Right cardiac atrium (tissue), 5 donors: ENCODE measurements around the gene CATSPER4. TPM values are rescaled to one million over a fixed set of nuclear protein-coding genes. Genes with fewer than 3 reads are reported as not detected.

Experiments used
- ATAC-seq, 2 donors: fragments of 200-7000 bp; cut with Tn5 transposase; one replicate each; pipeline versions ENCODE4 v1.8.0 to v1.9.1; 2020; ENCODE audit warnings: moderate library complexity in 2 of 2, mild to moderate bottlenecking in 1 of 2
- DNase-seq, 3 donors: peaks; one replicate each; pipeline ENCODE4 v3.0.0-alpha.2; 2020
- H3K27ac ChIP-seq: one replicate; pipeline ENCODE4 v1.5.1; 2013; ENCODE audit warnings: mild to moderate bottlenecking, low read length, control low read depth, moderate library complexity
- H3K27me3 ChIP-seq: one replicate; pipeline ENCODE4 v1.6.1; 2013; ENCODE audit not compliant: control insufficient read depth, insufficient read depth
- H3K4me1 ChIP-seq: one replicate; pipeline ENCODE4 v1.6.1; 2013; ENCODE audit warnings: low read length; ENCODE audit not compliant: control insufficient read depth, insufficient read depth
- H3K4me3 ChIP-seq: one replicate; pipeline ENCODE4 v1.5.1; 2013; ENCODE audit warnings: low read length, control low read depth
- H3K9me3 ChIP-seq: one replicate; pipeline ENCODE4 v1.6.1; 2013; ENCODE audit warnings: low read length; ENCODE audit not compliant: control insufficient read depth
- WGBS: extraction: QIAGEN DNeasy Blood & Tissue Kit; methylation state at CpG from one replicate; pipeline ENCODE4 v1.1.7; 2013; 5-methylcytosine and 5-hydroxymethylcytosine counted together
- intact Hi-C, 4 donors: fragments of 100-400 bp; cut with DNase I; formaldehyde crosslinking; loops; one replicate each; pipeline versions ENCODE4 v1.11.0 to v1.14.0; 2022 to 2023
- polyA plus RNA-seq: library from polyadenylated mRNA; stranded (reverse); fragments of 200-250 nt; gene quantifications from one replicate; pipeline ENCODE4 v1.2.3, GENCODE V29; 2013
- total RNA-seq, 4 donors: library from RNA; stranded (reverse); fragmentation: NEBNext Ultra II Directional; extraction: Animal tissue kit (Norgen Biotek cat#: 25700); gene quantifications; one replicate each; pipeline ENCODE4 v1.2.1, GENCODE V29; 2021
- donor health status: healthy with polysubstance abuse.
- donor health status: DM: no; HTN: yes; CAD: no.
- donor health status: DM: no; HTN: no; CAD: no.
- donor health status: DM: no; HTN: yes; CAD: no; lungs with severe emphysema.
- donor health status: DM: yes; HTN: yes; CAD: no.

The CATSPER4 gene
- total and polyA plus RNA-seq, 5 donors = not detected

DNA sequence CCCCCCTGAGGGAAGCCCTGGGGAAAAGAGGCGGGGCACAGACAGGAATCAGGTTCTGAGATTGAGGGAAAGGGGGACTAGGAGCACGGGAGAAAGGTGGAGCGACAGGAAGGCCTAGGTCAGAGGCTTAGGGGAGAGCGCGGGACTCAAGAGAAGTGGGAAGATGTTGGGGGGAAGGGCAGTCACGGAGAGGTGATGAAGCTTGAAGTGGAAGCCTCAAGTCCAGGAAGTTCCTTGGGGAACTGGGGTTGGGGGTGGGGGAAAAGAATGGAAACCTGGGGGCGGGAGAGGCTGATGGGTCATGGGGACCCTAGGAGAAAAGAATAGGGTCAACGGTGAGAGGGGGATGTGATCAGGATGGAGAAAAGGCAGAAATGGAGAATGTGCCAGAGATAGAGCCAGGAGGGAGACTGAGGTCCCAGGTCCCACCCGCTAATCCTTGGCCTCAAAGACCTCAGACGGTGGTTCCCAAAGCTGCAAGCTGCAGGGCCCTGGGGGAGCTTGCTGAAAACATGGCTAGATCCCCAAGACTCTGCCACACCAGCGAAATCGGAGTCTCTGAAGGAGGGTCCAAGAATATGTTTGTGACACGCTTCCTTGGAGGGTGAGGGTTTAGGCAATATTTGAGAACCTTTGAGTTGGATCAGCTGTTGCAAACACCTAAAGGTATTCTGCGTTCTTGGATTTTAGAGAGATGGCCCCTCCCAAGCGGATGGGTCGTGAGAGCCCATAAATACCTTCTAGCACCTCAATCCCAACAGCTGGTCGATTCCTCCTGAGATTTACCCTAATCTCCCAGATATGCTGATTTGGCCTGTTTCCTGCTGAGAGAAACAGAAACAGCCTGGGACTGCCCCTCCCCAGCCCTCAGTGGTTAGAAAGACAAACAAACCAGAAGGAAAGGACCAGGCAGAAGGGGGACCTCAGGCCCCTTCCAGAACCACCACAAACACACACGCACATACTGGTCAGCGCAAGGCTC lies 25.2 kb upstream of the CATSPER4 start:
- DNase-seq (peak in 1 of 3 donors; percentile 11), ATAC-seq (no peak)
- no peaks in the 10 kb centered on the region for H3K4me1 ChIP-seq
- intact Hi-C loops = loop anchor here in 3 of 4 donors (5.0 to 10.0 kb wide), 3 partner anchors 53 to 160 kb away; partner anchors contain the start of genes PDIK1L (in 2 of the 3) and CEP85 (in 1 of the 3)
- no peak overlapping the region for H3K4me3 ChIP-seq
- peak overlapping the region; percentile 6 for H3K27ac ChIP-seq
- no peaks in the 10 kb centered on the region for H3K27me3 ChIP-seq
- WGBS = 67% methylated on average over 19 of the region's 19 CpGs
- no peaks in the 10 kb centered on the region for H3K9me3 ChIP-seq

DNA sequence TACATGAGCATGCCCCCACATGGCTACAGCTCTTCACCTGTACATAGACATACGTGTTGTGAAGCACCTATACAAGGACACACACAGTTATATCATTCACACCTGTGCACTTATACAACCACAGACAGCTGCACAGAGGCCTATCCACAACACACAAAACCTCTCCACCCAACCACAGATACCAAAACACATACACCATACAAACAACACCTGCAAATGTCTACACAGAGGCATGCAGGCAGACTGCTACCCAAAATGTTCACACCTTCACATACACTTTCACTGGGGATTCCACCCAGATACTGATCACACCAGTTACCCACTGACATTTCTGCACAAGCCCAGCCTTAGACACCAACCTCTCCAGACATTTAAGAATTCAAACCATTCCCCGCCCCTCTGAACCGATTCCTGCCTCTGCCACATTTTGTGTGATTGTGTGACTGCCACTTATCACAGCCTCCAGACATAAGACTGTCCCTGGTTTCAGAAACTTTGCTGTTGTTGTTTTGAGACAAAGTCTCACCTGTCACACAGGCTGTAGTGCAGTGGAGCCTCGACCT lies 23.6 kb upstream of the CATSPER4 start:
- no peak overlapping the region for H3K4me3 ChIP-seq
- H3K27ac ChIP-seq = no peak overlapping the region
- no peaks in the 10 kb centered on the region for H3K27me3 ChIP-seq
- H3K9me3 ChIP-seq = no peaks in the 10 kb centered on the region
- intact Hi-C loops = loop anchor here in 2 of 4 donors (10.0 kb wide), 2 partner anchors 68 to 158 kb away; partner anchors contain the start of gene CEP85 (in 1 of the 2)
- no peak for DNase-seq
- no peak for ATAC-seq
- H3K4me1 ChIP-seq = peaks cover 2% of the 10 kb centered on the region
- 85% methylated on average over 4 of the region's 4 CpGs for WGBS

DNA sequence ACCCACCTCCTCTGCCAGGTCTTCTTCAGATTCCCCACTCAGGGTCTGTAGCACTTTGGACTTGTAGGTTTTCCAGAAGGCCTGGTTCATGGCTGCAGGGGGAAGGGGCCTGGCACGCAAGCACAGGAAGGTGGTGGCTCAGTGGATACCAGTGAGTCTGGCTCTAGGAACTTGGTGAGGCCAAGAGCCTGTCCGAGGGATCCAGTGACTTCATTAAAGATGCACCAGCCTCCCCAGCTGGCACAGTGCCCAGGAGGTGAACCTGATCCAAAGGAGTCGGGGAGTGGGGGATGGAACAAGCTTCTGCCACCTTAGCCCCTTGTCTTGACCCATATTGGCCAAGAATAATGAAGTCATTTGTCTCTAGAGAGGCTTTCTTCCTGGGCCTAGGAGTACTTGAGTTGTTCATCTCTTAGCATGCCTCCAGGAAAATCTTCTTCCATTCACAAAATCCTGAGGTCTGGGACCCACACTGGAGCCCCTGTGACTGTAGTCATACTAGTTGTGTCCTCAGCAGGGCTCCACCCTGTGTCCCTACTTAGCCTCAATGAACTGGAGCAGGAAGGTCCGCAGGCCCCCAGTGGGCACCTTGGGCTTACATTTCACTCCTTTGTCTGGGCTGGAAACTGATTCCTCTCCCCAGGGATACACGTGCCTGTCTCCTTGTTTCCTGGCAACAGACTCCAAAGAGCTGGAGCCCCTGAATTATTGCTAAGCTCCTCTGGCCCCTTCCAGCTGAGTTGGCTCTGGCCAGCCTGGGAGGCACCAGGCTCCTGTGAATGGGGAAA lies 21.8 kb upstream of the CATSPER4 start, which contains the start of gene C1orf232:
Gene C1orf232 (minus strand): TSS at position 554 of the 788 bp plus-strand sequence. CDS start 464 bp downstream, at position 90.
- WGBS = 54% methylated on average over 5 of the region's 5 CpGs

DNA sequence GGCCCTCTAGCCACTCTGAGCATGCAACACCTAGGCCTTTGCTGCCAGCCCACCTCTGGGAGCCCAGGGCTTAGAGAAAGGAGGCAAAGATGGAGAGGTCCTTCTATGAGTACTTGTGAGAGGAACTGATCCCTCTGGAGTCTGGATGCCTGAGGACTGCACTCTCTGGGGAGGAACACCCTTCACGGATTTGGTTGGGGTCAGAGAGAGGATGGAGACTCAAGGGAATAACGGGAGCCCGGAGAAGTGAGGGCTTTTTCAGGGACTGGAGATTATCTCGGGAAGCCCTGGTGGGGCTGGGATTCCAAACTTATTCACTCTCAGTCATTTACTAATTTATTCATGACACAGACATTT lies 21.2 kb upstream of the CATSPER4 start:
- DNase-seq = no peak
- Histone ChIP-seq H3K4me1 (peaks cover 2% of the 10 kb centered on the region), H3K27ac (no peak overlapping the region), H3K9me3 (no peaks in the 10 kb centered on the region), H3K4me3 (peak overlapping the region; percentile 68), H3K27me3 (no peaks in the 10 kb centered on the region)
- no peak for ATAC-seq
- intact Hi-C loops = loop anchor here in 2 of 4 donors (10.0 kb wide), 2 partner anchors 66 to 156 kb away; partner anchors contain the start of gene CEP85 (in 1 of the 2)
- WGBS = 29% methylated on average over 4 of the region's 4 CpGs

More for the DNA sequence above, 21.8 kb upstream of the CATSPER4 start, which contains the start of gene C1orf232:
- peak within 1 kb of the TSS; percentile 39 for H3K27ac ChIP-seq
- peaks cover 2% of the 10 kb centered on the region for H3K4me1 ChIP-seq
- H3K9me3 ChIP-seq = no peaks in the 10 kb centered on the region
- DNase-seq (peak in 2 of 3 donors; percentile 60 to 64), ATAC-seq (no peak)
- H3K4me3 ChIP-seq = peak within 1 kb of the TSS; percentile 68
- intact Hi-C loops = loop anchor here in 2 of 4 donors (10.0 kb wide), 2 partner anchors 66 to 156 kb away; partner anchors contain the start of gene CEP85 (in 1 of the 2)
- no peaks in the 10 kb centered on the region for H3K27me3 ChIP-seq

DNA sequence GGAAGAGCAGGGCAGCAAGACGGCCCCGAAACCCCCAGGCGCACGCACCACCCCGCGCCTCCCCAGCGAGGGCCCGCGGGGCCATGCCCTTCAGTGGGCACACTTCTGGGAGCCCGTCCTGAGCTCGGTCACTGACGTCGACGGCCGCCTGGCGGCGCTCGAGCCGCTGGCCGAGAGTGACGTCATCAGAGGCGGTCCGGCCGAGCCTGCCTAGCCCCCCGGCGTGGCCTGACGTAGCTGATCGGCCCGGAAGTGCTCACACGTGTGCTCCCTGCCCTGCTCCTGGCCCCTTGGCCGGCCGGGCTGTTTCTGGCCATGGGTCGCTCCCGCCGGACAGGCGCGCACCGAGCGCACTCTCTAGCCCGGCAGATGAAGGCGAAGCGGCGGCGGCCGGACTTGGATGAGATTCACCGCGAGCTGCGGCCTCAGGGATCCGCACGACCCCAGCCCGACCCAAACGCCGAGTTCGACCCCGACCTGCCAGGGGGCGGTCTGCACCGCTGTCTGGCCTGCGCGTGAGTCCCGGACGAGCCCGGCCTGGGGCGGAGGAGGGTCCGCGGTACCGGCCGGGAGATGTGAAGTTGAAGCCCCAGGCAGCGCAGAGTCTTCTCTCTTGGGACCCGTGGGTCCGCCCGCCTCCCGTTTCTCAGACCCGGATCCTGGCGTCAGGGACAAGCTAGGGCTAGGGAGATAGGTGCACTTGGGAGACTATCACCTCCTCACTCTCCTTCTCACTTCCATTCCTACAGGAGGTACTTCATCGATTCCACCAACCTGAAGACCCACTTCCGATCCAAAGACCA lies 20.5 kb upstream of the CATSPER4 start, which contains the start of gene ZNF593:
Gene ZNF593 (plus strand): TSS at position 240 of the 803 bp plus-strand sequence. CDS start 76 bp downstream, at position 316.
- Histone ChIP-seq H3K27me3 (no peaks in the 10 kb centered on the region), H3K9me3 (no peaks in the 10 kb centered on the region), H3K4me3 (peak within 1 kb of the TSS; percentile 68), H3K4me1 (peaks cover 2% of the 10 kb centered on the region), H3K27ac (peak within 1 kb of the TSS; percentile 39)
- DNase-seq = peak; percentile 95 to 97 (median 97)
- under 1% methylated on average over 76 of the region's 76 CpGs for WGBS
- peak; percentile 97 for ATAC-seq
- intact Hi-C loops = loop anchor here in 2 of 4 donors (10.0 kb wide), 2 partner anchors 65 to 155 kb away; partner anchors contain the start of gene CEP85 (in 1 of the 2)

DNA sequence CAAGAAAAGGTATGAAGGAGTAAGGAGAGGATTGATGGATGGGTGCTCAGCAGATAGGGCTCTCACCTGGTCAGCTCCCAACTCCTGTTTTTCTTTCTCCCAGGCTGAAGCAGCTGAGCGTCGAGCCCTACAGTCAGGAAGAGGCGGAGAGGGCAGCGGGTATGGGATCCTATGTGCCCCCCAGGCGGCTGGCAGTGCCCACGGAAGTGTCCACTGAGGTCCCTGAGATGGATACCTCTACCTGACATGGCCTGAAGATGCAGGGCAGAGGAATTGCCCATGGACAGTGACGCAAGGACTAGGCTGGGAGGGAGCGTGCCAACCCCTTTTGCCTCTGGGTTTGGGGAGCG lies 20.0 kb upstream of the CATSPER4 start:
- no peak overlapping the region for H3K27ac ChIP-seq
- ATAC-seq (no peak), DNase-seq (peak in 1 of 3 donors; percentile 41)
- H3K9me3 ChIP-seq = no peaks in the 10 kb centered on the region
- intact Hi-C loops = no loop called here
- WGBS = 75% methylated on average over 9 of the region's 9 CpGs
- no peaks in the 10 kb centered on the region for H3K27me3 ChIP-seq
- H3K4me3 ChIP-seq = peak overlapping the region; percentile 68
- peaks cover 2% of the 10 kb centered on the region for H3K4me1 ChIP-seq

DNA sequence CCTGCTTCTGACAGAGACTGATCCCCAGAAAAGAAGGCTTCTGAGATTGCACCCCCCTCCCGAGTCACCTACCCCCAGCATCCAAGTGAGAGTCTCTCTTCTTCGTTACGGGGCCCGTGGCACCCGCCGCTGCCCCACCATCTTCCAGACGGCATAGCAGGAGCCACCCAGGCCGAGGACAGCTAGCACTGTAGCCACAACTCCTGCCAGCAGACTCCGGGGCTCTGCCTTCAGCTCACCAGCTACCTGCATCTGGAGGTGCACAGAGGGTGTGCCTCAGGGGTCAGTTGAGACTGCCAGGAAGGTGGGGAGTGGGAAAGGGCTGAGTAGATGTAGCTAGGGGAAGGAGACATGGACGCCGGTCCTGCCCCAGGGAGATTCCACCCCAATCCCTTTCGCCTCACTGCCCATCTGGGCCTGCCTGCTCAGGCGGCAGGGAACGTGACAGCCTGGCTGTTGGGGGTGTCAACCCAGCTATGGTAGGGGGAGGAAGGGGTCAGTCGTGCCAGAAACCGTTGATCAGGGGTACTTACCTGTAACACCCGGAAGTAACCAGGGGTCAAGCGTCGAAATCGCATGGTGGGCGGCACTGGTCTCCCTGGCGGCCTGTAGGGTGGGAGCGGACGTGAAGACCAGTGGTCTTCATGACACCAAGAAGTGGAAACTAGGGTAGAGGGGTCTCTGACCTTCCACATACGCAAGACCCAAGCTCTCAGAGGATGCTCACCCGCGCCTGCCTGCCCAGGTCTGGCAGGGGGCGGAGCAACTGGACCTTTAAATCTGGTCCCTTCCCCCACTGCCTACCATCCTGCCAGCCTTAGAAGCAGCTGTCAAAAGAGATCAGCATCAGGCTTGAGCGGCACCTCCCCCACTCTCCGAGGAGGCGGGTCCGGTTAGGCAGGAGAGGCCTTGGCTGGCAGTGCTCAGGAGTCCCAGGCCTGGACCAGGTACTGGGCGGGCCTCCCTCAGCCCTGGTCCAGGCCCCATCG lies 19.0 kb upstream of the CATSPER4 start, which contains the start of gene ZNF593OS:
Gene ZNF593OS (minus strand): TSS at position 749 of the 989 bp plus-strand sequence. CDS start 171 bp downstream, at position 578.
- ATAC-seq = no peak
- H3K27me3 ChIP-seq = no peaks in the 10 kb centered on the region
- no peak within 1 kb of the TSS for H3K4me3 ChIP-seq
- peaks cover 2% of the 10 kb centered on the region for H3K4me1 ChIP-seq
- WGBS = 92% methylated on average over 34 of the region's 34 CpGs
- no peaks in the 10 kb centered on the region for H3K9me3 ChIP-seq
- DNase-seq = peak in 2 of 3 donors; percentile 40 to 63
- no peak within 1 kb of the TSS for H3K27ac ChIP-seq
- intact Hi-C loops = no loop called here

DNA sequence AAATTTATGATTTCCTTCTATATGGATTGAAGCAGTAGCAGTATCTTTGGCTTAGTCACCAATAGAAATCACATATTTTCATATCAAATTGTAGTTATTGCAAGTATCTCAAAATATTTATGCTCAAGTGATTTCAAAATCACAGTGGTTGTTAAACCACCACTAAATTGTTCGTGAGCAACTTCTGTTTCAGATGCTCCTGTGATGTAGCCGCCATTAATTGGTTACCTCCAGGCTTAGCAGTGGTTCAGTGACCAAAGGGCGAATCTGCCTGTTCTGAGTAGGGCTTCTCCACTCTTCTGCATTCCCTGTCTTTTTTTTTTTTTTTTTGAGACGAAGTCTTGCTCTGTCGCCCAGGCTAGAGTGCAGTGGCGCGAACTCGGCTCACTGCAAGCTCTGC lies 15.1 kb upstream of the CATSPER4 start:
- no peak for ATAC-seq
- Histone ChIP-seq H3K4me3 (no peak overlapping the region), H3K27ac (no peak overlapping the region), H3K4me1 (peaks cover 2% of the 10 kb centered on the region), H3K27me3 (no peaks in the 10 kb centered on the region), H3K9me3 (no peaks in the 10 kb centered on the region)
- WGBS = 93% methylated on average over 8 of the region's 8 CpGs
- intact Hi-C loops = no loop called here
- no peak for DNase-seq

DNA sequence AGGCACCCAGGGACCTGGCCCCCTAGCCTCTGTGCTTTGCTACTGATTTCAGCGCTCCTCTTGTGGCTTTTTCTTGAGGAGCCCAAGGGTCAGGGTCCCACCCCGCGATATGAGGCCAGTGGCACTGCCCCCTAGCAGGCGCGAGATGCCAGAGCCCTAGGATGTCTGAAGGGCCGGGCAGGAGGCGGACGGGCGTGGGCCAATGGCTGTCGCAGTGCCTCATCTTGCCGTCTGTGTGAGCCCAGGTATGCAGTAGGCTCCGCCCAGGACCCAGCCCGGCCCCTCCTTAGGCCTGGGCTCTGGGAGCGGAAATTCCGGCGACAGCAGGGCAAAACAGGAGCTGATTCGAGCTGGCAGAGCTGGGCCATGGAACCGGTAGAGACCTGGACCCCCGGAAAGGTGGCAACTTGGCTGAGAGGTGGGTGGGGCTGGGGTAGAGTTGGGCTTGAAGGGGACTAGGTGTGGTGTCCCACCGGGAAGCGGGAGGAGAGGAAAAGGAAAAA lies 13.2 kb upstream of the CATSPER4 start, which contains the start of gene CNKSR1:
Gene CNKSR1 (plus strand): TSS at position 310 of the 503 bp plus-strand sequence. CDS start 57 bp downstream, at position 367.
- Histone ChIP-seq H3K4me1 (no peaks in the 10 kb centered on the region), H3K4me3 (no peak within 1 kb of the TSS), H3K27ac (no peak within 1 kb of the TSS), H3K27me3 (no peaks in the 10 kb centered on the region), H3K9me3 (no peaks in the 10 kb centered on the region)
- WGBS = 42% methylated on average over 21 of the region's 21 CpGs
- ATAC-seq (peak; percentile 40 to 53), DNase-seq (no peak)
- intact Hi-C loops = no loop called here
